DOHH2 (cell line): ENCODE measurements around the gene APEH.

Experiments used
- EZH2phosphoT487 ChIP-seq: fragments of 200-600 bp; sonication (generic); IDR thresholded peaks from 2 replicates; pipeline ENCODE4 v1.6.1; 2017; ENCODE audit warnings: borderline replicate concordance, mild to moderate bottlenecking, antibody characterized with exemption, low read length, moderate library complexity, mixed read lengths
- TF ChIP-seq, protein P1 (sequence below): fragments of 200-600 bp; sonication (generic); IDR thresholded peaks from one replicate; pipeline ENCODE4 v1.5.1; 2014; ENCODE audit warnings: antibody characterized with exemption, mild to moderate bottlenecking, low read depth, low read length; ENCODE audit not compliant: poor library complexity, severe bottlenecking

DNA sequence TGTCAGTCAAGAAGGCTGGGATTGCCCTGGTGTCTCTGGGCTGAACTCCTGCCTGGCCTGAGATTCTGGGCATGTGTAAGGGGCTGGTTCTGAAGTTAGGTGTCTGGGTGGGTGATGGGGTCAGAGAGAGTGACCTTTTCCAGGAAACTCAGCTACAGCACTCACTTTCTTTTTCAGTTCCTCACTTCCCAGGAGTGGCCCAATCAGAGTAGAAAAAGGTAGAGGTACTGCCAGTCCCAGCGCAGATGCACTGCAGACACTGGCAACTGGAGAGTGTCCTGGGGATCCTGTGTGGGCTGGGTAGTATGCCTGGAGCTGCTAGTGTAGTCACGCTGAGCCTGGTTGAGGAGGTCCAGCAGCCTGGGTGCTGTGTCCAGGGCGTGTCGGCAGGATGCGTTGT, 46.5 kb upstream of the APEH start:
- TF ChIP-seq, protein P1, sequence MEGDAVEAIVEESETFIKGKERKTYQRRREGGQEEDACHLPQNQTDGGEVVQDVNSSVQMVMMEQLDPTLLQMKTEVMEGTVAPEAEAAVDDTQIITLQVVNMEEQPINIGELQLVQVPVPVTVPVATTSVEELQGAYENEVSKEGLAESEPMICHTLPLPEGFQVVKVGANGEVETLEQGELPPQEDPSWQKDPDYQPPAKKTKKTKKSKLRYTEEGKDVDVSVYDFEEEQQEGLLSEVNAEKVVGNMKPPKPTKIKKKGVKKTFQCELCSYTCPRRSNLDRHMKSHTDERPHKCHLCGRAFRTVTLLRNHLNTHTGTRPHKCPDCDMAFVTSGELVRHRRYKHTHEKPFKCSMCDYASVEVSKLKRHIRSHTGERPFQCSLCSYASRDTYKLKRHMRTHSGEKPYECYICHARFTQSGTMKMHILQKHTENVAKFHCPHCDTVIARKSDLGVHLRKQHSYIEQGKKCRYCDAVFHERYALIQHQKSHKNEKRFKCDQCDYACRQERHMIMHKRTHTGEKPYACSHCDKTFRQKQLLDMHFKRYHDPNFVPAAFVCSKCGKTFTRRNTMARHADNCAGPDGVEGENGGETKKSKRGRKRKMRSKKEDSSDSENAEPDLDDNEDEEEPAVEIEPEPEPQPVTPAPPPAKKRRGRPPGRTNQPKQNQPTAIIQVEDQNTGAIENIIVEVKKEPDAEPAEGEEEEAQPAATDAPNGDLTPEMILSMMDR, result no peak
- TF ChIP-seq EZH2phosphoT487, result no peak
